Natural killer cell (primary cell): Measurements from ENCODE around the gene DACH1. TPM values are rescaled to one million over a fixed set of nuclear protein-coding genes. Genes with fewer than 3 reads are reported as not detected.

ENCODE experiments used
- ATAC-seq, 3 donors: fragments of 150-1000 bp in 2 of 3; fragments of 200-7000 bp in 1 of 3; cut with Tn5 transposase; 1 replicate in 1 of 3; 2 replicates in 2 of 3; pipeline ENCODE4 v1.10.0; 2021; ENCODE audit warnings: mild to moderate bottlenecking in 2 of 3, moderate library complexity in 2 of 3
- DNase-seq, 2 donors: peaks; one replicate each; pipeline versions ENCODE4 v3.0.0 to v3.0.0-alpha.2; 2013 to 2021; ENCODE audit warnings: mixed read lengths in 1 of 2
- H3K27ac ChIP-seq: one replicate; pipeline ENCODE4 v1.5.1; 2013; ENCODE audit warnings: mild to moderate bottlenecking, low read length
- H3K27me3 ChIP-seq: one replicate; pipeline ENCODE4 v1.6.1; 2013; ENCODE audit warnings: low read length; ENCODE audit not compliant: control insufficient read depth, insufficient read depth
- H3K36me3 ChIP-seq: one replicate; pipeline ENCODE4 v1.6.1; 2013; ENCODE audit warnings: low read length; ENCODE audit not compliant: control insufficient read depth, insufficient read depth
- H3K4me1 ChIP-seq: one replicate; pipeline ENCODE4 v1.6.1; 2013; ENCODE audit warnings: low read length; ENCODE audit not compliant: control insufficient read depth, insufficient read depth
- H3K4me3 ChIP-seq: one replicate; pipeline ENCODE4 v1.5.1; 2013; ENCODE audit warnings: low read length
- H3K9me3 ChIP-seq: one replicate; pipeline ENCODE4 v1.6.1; 2013; ENCODE audit warnings: low read length; ENCODE audit not compliant: control insufficient read depth, insufficient read depth
- H3K27ac Mint-ChIP-seq, 2 donors: one replicate each; pipeline ENCODE4 v1.8.0; 2022; ENCODE audit warnings: mild to moderate bottlenecking in 2 of 2, mixed read lengths in 2 of 2, moderate library complexity in 1 of 2
- H3K27me3 Mint-ChIP-seq, 2 donors: one replicate each; pipeline ENCODE4 v1.8.0; 2022; ENCODE audit warnings: low read depth in 2 of 2, mixed read lengths in 2 of 2
- H3K36me3 Mint-ChIP-seq: one replicate; pipeline ENCODE4 v1.8.0; 2022; ENCODE audit warnings: mixed read lengths
- H3K4me1 Mint-ChIP-seq, 2 donors: one replicate each; pipeline ENCODE4 v1.8.0; 2022; ENCODE audit warnings: mixed read lengths in 2 of 2
- H3K4me3 Mint-ChIP-seq: one replicate; pipeline ENCODE4 v1.8.0; 2022; ENCODE audit warnings: mild to moderate bottlenecking, moderate library complexity, mixed read lengths
- H3K9me3 Mint-ChIP-seq, 2 donors: one replicate each; pipeline ENCODE4 v1.8.0; 2022; ENCODE audit warnings: mixed read lengths in 2 of 2
- CTCF ChIP-seq: fragments of 200-600 bp; IDR thresholded peaks from one replicate; pipeline ENCODE4 v1.8.0; 2022; ENCODE audit warnings: antibody characterized with exemption
- WGBS: methylation state at CpG from one replicate; pipeline ENCODE4 v1.1.7; 2013; ENCODE audit warnings: missing lambda C conversion rate; ENCODE audit not compliant: insufficient coverage; 5-methylcytosine and 5-hydroxymethylcytosine counted together
- intact Hi-C: fragments of 100-400 bp; cut with micrococcal nuclease; formaldehyde crosslinking; loops from one replicate; pipeline ENCODE4 v1.14.2; 2022
- total RNA-seq, 4 donors: library from RNA; stranded (reverse); fragments of 120-200 nt in 1 of 4; gene quantifications; one replicate each; pipeline versions ENCODE4 v1.2.3 to v1.2.4, GENCODE V29; 2013 to 2022

DACH1 gene
- total RNA-seq, 3 donors from 2014 or later (not counting 1 experiment from before 2014, with no cell fraction given), result 0.29 to 2.3 (median 0.49) TPM

GRCh38 chr13:71513411-71514033 lies 353.5 kb downstream of the DACH1 start:
- no peaks in the 10 kb centered on the region for H3K27me3 Mint-ChIP-seq
- intact Hi-C loops, result no loop called here

GRCh38 chr13:71503781-71504180 lies 363.2 kb downstream of the DACH1 start:
- H3K36me3 Mint-ChIP-seq, result no peaks in the 10 kb centered on the region
- H3K27me3 Mint-ChIP-seq, result no peaks in the 10 kb centered on the region
- Histone ChIP-seq H3K4me3 (no peak overlapping the region), H3K9me3 (peaks cover 3% of the 10 kb centered on the region), H3K27me3 (no peaks in the 10 kb centered on the region), H3K27ac (no peak overlapping the region), H3K4me1 (no peaks in the 10 kb centered on the region), H3K36me3 (no peaks in the 10 kb centered on the region)
- no CpG with 5 or more reads among the region's 3 CpGs for WGBS
- ATAC-seq (no peak), DNase-seq (no peak)
- no peak overlapping the region for H3K27ac Mint-ChIP-seq
- intact Hi-C loops, result no loop called here
- H3K4me1 Mint-ChIP-seq, result no peaks in the 10 kb centered on the region
- no peak for TF ChIP-seq CTCF
- H3K4me3 Mint-ChIP-seq, result no peak overlapping the region
- peaks cover 6 to 9% of the 10 kb centered on the region in 2 donors for H3K9me3 Mint-ChIP-seq

More at GRCh38 chr13:71513411-71514033, 353.5 kb downstream of the DACH1 start:
- Mint-ChIP-seq H3K4me3 (no peak overlapping the region), H3K4me1 (no peaks in the 10 kb centered on the region), H3K27ac (no peak overlapping the region), H3K36me3 (no peaks in the 10 kb centered on the region), H3K9me3 (peaks cover 11 to 23% of the 10 kb centered on the region in 2 donors)
- Histone ChIP-seq H3K9me3 (no peaks in the 10 kb centered on the region), H3K27me3 (no peaks in the 10 kb centered on the region), H3K4me1 (no peaks in the 10 kb centered on the region), H3K27ac (no peak overlapping the region), H3K36me3 (no peaks in the 10 kb centered on the region), H3K4me3 (no peak overlapping the region)
- no peak for DNase-seq
- TF ChIP-seq CTCF, result no peak
- ATAC-seq, result no peak

- H3K4me1 ChIP-seq, result no peaks in the 10 kb centered on the region
- no peaks in the 10 kb centered on the region for H3K27me3 Mint-ChIP-seq
- no peak for DNase-seq
- peaks cover 3% of the 10 kb centered on the region for H3K9me3 ChIP-seq
- H3K27ac ChIP-seq, result no peak overlapping the region
- no peak for ATAC-seq
- no peaks in the 10 kb centered on the region for H3K36me3 Mint-ChIP-seq
- no peak overlapping the region for H3K4me3 Mint-ChIP-seq
- no peaks in the 10 kb centered on the region for H3K36me3 ChIP-seq
- no peaks in the 10 kb centered on the region for H3K27me3 ChIP-seq
- TF ChIP-seq CTCF, result no peak
- peaks cover 6 to 11% of the 10 kb centered on the region in 2 donors for H3K9me3 Mint-ChIP-seq
- no peak overlapping the region for H3K27ac Mint-ChIP-seq
- intact Hi-C loops, result no loop called here
- H3K4me3 ChIP-seq, result no peak overlapping the region
- no peaks in the 10 kb centered on the region for H3K4me1 Mint-ChIP-seq
- 83% methylated on average over 1 of the region's 4 CpGs for WGBS
Observed at GRCh38 chr13:71499944-71500514, 367.0 kb downstream of the DACH1 start.

- Histone ChIP-seq H3K27ac (no peak overlapping the region), H3K4me3 (no peak overlapping the region), H3K36me3 (no peaks in the 10 kb centered on the region), H3K9me3 (peaks cover 3% of the 10 kb centered on the region), H3K4me1 (no peaks in the 10 kb centered on the region), H3K27me3 (no peaks in the 10 kb centered on the region)
- WGBS, result 81% methylated on average over 2 of the region's 2 CpGs
- ATAC-seq (no peak), DNase-seq (no peak)
- no peak for TF ChIP-seq CTCF
- Mint-ChIP-seq H3K27me3 (no peaks in the 10 kb centered on the region), H3K27ac (no peak overlapping the region), H3K36me3 (no peaks in the 10 kb centered on the region), H3K4me3 (no peak overlapping the region), H3K9me3 (peaks cover 4 to 7% of the 10 kb centered on the region in 2 donors), H3K4me1 (no peaks in the 10 kb centered on the region)
- intact Hi-C loops, result no loop called here
Observed at GRCh38 chr13:71499235-71499634, 367.8 kb downstream of the DACH1 start.
